Measurements from ENCODE around the gene CCN6. TPM values are rescaled to one million over a fixed set of nuclear protein-coding genes. Genes with fewer than 3 reads are reported as not detected.
A peak's percentile ranks its signal among the peaks of the same experiment; 100 is the strongest.
"Not testable (repeated sequence)": the region's sequence is repeated elsewhere in the genome, so short reads cannot be mapped to it uniquely, and the experiment has no call there.

The CCN6 gene
- total RNA-seq, 1 donor from 2014 or later = not detected

GRCh38 chr6:112087916-112088315 lies 34.0 kb downstream of the CCN6 start:
- Histone ChIP-seq H3K9me3 (replicated peaks) (no peaks in the 10 kb centered on the region), H3K36me3 (peaks cover 24% of the 10 kb centered on the region), H3K27me3 (ENCODE audit: low read depth) (no peaks in the 10 kb centered on the region), H3K4me3 (peak overlapping the region; percentile 85), H3K27ac (replicated peaks) (peak overlapping the region; percentile 93), H3K4me1 (peaks cover 51% of the 10 kb centered on the region)
- TF ChIP-seq CTCF (IDR thresholded peaks at IDR 0.05; ENCODE audit: borderline replicate concordance) = no peak
- intact Hi-C loops (cut with micrococcal nuclease) = no loop called here
- DNase-seq = no peak

- Histone ChIP-seq H3K4me1 (peaks cover 12% of the 10 kb centered on the region), H3K9me3 (replicated peaks) (no peaks in the 10 kb centered on the region), H3K27me3 (ENCODE audit: low read depth) (no peaks in the 10 kb centered on the region), H3K4me3 (no peak overlapping the region), H3K27ac (replicated peaks) (no peak overlapping the region), H3K36me3 (peaks cover 9% of the 10 kb centered on the region)
- intact Hi-C loops (cut with micrococcal nuclease) = no loop called here
- DNase-seq = no peak
- TF ChIP-seq CTCF (IDR thresholded peaks at IDR 0.05; ENCODE audit: borderline replicate concordance) = no peak
Observed at GRCh38 chr6:112096901-112097300, 43.0 kb downstream of the CCN6 start.

GRCh38 chr6:112100561-112100960 lies 46.7 kb downstream of the CCN6 start:
- no peak for DNase-seq
- no peaks in the 10 kb centered on the region for H3K27me3 ChIP-seq (ENCODE audit: low read depth)
- H3K27ac ChIP-seq (replicated peaks) = peak overlapping the region; percentile 49
- H3K9me3 ChIP-seq (replicated peaks) = no peaks in the 10 kb centered on the region
- no peak overlapping the region for H3K4me3 ChIP-seq
- intact Hi-C loops (cut with micrococcal nuclease) = no loop called here
- peaks cover 10% of the 10 kb centered on the region for H3K4me1 ChIP-seq
- TF ChIP-seq CTCF (IDR thresholded peaks at IDR 0.05; ENCODE audit: borderline replicate concordance) = no peak
- H3K36me3 ChIP-seq = peaks cover 9% of the 10 kb centered on the region

- peaks cover 19% of the 10 kb centered on the region for H3K4me1 ChIP-seq
- H3K27me3 ChIP-seq (ENCODE audit: low read depth); H3K27ac ChIP-seq (replicated peaks); intact Hi-C loops (cut with micrococcal nuclease); DNase-seq; H3K4me3 ChIP-seq; H3K9me3 ChIP-seq (replicated peaks): not testable (repeated sequence)
- peaks cover 48% of the 10 kb centered on the region for H3K36me3 ChIP-seq
Observed at GRCh38 chr6:112106026-112106425, 52.1 kb downstream of the CCN6 start.

- no peak for TF ChIP-seq CTCF (IDR thresholded peaks at IDR 0.05; ENCODE audit: borderline replicate concordance)
- no peak for DNase-seq
- H3K4me3 ChIP-seq = no peak overlapping the region
- H3K27me3 ChIP-seq (ENCODE audit: low read depth) = no peaks in the 10 kb centered on the region
- H3K4me1 ChIP-seq = peaks cover 14% of the 10 kb centered on the region
- intact Hi-C loops (cut with micrococcal nuclease) = no loop called here
- H3K9me3 ChIP-seq (replicated peaks) = peaks cover 4% of the 10 kb centered on the region
- H3K36me3 ChIP-seq = peaks cover 50% of the 10 kb centered on the region
- H3K27ac ChIP-seq (replicated peaks) = no peak overlapping the region
Observed at GRCh38 chr6:112106562-112106961, 52.7 kb downstream of the CCN6 start.

- Histone ChIP-seq H3K4me3 (no peak overlapping the region), H3K9me3 (replicated peaks) (peaks cover 4% of the 10 kb centered on the region), H3K36me3 (peaks cover 71% of the 10 kb centered on the region), H3K27ac (replicated peaks) (peak overlapping the region; percentile 22), H3K27me3 (ENCODE audit: low read depth) (no peaks in the 10 kb centered on the region), H3K4me1 (peaks cover 34% of the 10 kb centered on the region)
- no peak for TF ChIP-seq CTCF (IDR thresholded peaks at IDR 0.05; ENCODE audit: borderline replicate concordance)
- intact Hi-C loops (cut with micrococcal nuclease) = no loop called here
- no peak for DNase-seq
Observed at GRCh38 chr6:112109262-112109661, 55.4 kb downstream of the CCN6 start.

All from left ventricle myocardium inferior (tissue), 1 donor.